Mononuclear cell (primary cell): Measurements from ENCODE around the gene ARHGEF19. TPM values are rescaled to one million over a fixed set of nuclear protein-coding genes. Genes with fewer than 3 reads are reported as not detected.
"Not testable (repeated sequence)": the region's sequence is repeated elsewhere in the genome, so short reads cannot be mapped to it uniquely, and the experiment has no call there.

Experiments used
- H3K27me3 ChIP-seq: 2 replicates; pipeline ENCODE4 v1.6.0; 2011; ENCODE audit warnings: low read length, control low read depth; ENCODE audit not compliant: insufficient read depth
- H3K4me1 ChIP-seq: 2 replicates; pipeline ENCODE4 v1.5.1; 2011; ENCODE audit warnings: mild to moderate bottlenecking, low read length, control low read depth; ENCODE audit not compliant: insufficient read depth
- H3K4me3 ChIP-seq: 2 replicates; pipeline ENCODE4 v1.5.1; 2011; ENCODE audit warnings: mild to moderate bottlenecking, low read length, moderate library complexity
- H3K9me3 ChIP-seq: 2 replicates; pipeline ENCODE4 v1.5.1; 2011; ENCODE audit warnings: low read depth, mild to moderate bottlenecking, control low read depth, low read length
- total RNA-seq: library from RNA; depleted of rRNA; stranded (reverse); fragments of >200 nt; gene quantifications from one replicate; pipeline ENCODE4 v1.2.3, GENCODE V29; 2012

ARHGEF19 gene
- total RNA-seq, 1 donor = 1.9 TPM

- no peaks in the 10 kb centered on the region for H3K9me3 ChIP-seq
- no peaks in the 10 kb centered on the region for H3K27me3 ChIP-seq
- peaks cover 15% of the 10 kb centered on the region for H3K4me1 ChIP-seq
- peak overlapping the region; percentile 45 for H3K4me3 ChIP-seq
These were observed 5.7 kb downstream of the ARHGEF19 start for GRCh38 chr1:16206547-16207317.

GRCh38 chr1:16205891-16206546 lies 6.4 kb downstream of the ARHGEF19 start:
- no peaks in the 10 kb centered on the region for H3K9me3 ChIP-seq
- H3K4me1 ChIP-seq = peaks cover 15% of the 10 kb centered on the region
- H3K27me3 ChIP-seq = no peaks in the 10 kb centered on the region
- H3K4me3 ChIP-seq = peak overlapping the region; percentile 36

GRCh38 chr1:16205334-16205671 lies 7.1 kb downstream of the ARHGEF19 start:
- no peaks in the 10 kb centered on the region for H3K9me3 ChIP-seq
- H3K27me3 ChIP-seq = no peaks in the 10 kb centered on the region
- peaks cover 15% of the 10 kb centered on the region for H3K4me1 ChIP-seq
- no peak overlapping the region for H3K4me3 ChIP-seq

DNA sequence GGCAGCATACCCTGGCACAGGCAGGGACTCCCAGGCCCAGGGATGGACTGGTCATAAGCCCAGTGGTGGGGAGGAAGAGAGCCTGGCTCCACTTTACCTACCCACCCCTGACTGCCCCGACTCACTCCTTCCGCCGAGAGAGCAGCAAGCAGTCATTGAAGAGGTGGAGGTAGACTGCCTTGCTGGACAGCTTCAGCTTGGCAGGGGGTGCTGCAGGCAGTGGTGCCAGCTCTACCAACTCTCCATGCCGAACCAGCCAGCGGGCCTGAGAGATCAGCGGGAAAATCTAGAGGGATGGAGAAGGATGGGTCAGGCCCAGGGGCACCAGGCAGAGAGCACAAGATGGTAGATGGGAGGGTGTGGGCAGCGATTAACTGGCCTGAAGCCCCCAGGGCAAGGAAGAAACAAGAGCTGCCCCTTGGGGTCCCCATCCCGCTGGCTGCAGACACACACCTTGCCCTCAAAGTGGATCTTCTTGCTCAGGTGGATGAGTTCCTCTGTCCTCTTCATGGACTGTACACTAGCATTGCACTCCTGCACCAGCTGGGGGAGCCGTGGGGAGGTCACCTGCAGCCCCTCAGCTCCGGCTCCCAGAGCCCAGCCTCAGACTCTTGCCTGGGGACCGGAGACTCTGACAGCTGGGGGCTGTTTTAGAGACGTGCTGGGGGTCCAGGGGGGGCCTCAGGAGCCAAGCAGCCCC lies 7.7 kb downstream of the ARHGEF19 start:
- Histone ChIP-seq H3K27me3 (no peaks in the 10 kb centered on the region), H3K4me3 (no peak overlapping the region), H3K9me3 (no peaks in the 10 kb centered on the region), H3K4me1 (peaks cover 15% of the 10 kb centered on the region)

- no peaks in the 10 kb centered on the region for H3K27me3 ChIP-seq
- no peak overlapping the region for H3K4me3 ChIP-seq
- H3K9me3 ChIP-seq = no peaks in the 10 kb centered on the region
- H3K4me1 ChIP-seq = peaks cover 15% of the 10 kb centered on the region
These were observed 8.2 kb downstream of the ARHGEF19 start for GRCh38 chr1:16204216-16204615.

GRCh38 chr1:16203550-16203949 lies 8.9 kb downstream of the ARHGEF19 start:
- Histone ChIP-seq H3K4me3 (no peak overlapping the region), H3K9me3 (no peaks in the 10 kb centered on the region), H3K27me3 (no peaks in the 10 kb centered on the region), H3K4me1 (peaks cover 15% of the 10 kb centered on the region)

DNA sequence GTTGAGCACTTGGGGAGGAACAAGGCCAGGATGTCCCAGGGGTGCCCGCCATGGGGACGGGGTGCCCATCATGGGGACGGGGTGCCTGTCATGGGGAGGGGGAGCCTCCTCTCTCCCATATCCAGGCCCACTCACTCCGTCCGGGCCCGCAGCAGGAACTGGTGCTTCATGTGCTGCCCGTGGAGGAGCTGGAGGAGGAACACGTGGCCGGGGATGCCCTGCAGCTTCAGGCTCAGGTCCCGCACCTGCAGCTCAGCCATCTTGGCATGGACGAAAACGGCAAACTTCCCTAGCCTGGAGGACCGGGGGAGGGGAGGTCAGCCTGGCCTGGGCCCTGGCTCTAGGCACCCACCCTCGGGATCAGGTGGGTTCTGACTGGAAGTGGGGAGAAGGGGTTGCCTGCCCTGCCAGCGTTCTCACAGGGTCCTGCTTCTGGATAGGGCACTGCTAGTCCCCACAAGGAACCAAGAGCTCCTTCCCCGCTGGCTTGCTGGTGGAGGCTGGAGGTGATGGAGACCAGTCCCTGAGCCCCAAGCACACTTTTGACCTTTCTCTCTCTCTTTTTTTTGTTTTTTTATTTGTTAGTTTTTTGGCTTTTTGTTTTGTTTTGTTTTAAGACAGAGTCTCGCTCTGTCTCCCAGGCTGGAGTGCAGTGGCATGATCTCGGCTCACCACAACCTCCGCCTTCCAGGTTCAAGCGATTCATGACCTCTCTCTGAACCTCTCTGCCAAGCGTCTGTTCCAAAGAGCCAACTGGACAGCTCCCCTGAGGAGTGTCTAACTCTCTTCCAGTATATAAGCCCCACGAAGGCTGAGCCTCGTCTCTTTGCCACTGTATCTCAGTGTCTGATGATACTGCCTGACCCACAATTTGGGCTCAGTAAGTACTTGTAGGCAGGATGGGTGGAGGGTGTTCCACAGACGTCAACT lies 9.9 kb downstream of the ARHGEF19 start:
- Histone ChIP-seq H3K27me3 (no peaks in the 10 kb centered on the region), H3K4me1 (peaks cover 13% of the 10 kb centered on the region), H3K4me3 (no peak overlapping the region), H3K9me3 (no peaks in the 10 kb centered on the region)

DNA sequence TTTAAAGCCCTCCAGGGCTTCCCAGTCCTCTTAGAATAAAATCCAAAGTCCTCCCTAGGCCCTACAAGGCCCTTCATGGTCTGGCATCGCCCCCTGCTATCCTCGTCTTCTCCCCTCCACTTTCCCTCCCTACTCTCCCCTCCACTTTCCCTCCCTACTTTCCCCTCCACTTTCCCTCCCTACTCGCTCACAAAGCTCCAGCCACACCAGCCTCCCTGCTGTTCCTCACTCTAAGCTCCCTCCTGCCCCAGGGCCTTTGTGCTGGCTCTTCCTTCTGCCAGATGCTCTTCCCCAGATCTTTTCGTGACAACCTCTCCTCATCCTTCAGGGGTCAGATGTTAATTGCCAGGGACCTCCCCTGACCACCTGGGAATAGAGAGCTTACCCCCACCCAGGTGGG lies 12.8 kb downstream of the ARHGEF19 start:
- no peak overlapping the region for H3K4me3 ChIP-seq
- H3K9me3 ChIP-seq = no peaks in the 10 kb centered on the region

GRCh38 chr1:16199157-16199501 lies 13.3 kb downstream of the ARHGEF19 start:
- Histone ChIP-seq H3K9me3 (no peaks in the 10 kb centered on the region), H3K4me1 (no peaks in the 10 kb centered on the region), H3K27me3 (no peaks in the 10 kb centered on the region), H3K4me3 (no peak overlapping the region)

More for the DNA sequence above, 12.8 kb downstream of the ARHGEF19 start:
- Histone ChIP-seq H3K4me1 (no peaks in the 10 kb centered on the region), H3K27me3 (no peaks in the 10 kb centered on the region)

DNA sequence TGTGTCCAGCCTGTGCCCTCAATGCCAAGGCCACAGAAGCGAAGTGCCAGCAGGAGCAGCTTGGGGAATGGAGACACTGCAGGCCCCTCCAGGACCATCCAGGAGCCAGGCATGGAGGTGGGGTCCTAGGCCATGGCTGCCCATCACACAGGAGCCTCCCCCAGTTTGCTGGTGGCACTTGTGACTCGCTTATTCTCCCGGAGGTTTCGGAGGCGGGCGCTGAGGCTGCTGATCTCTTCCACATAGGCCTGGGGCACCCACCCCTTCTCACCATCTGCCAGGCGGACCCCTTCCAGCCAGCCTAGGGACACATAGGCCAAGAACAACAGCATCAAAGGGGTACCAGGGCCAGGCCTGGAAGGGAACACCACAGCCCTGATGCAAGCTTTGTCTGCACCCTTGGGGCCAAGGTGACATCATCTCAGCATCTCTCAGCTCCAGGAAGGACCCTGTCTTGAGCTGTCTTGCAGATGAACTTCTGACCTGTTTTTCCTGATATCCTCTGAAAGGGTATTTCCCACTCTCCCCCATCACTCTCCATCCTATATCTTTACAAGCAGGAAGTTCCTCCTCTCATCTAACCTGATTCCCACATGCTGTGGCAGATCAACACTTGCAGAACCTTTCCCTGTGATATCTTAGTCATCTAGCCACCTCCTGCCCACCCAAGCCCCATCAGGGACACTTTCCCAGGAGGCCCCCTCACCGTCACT lies 13.9 kb downstream of the ARHGEF19 start:
- Histone ChIP-seq H3K9me3 (no peaks in the 10 kb centered on the region), H3K4me1 (no peaks in the 10 kb centered on the region), H3K4me3 (no peak overlapping the region), H3K27me3 (no peaks in the 10 kb centered on the region)

DNA sequence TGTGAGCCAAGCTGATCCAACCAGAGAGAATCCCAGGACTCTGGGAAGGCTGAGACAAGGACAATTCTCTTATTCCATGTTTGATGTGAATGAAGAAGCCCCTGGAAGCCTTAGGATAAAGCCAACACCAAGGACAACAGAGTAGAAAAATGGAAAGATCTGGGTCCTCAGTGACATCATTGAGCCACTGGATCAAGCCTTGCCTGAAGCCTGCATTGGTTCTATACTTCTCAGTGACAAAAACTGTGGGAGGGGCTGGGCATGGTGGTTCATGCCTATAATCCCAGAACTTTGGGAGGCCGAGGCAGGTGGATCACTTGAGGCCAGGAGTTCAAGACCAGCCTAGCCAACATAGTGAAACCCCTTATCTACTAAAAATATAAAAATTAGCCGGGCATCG lies 15.6 kb downstream of the ARHGEF19 start:
- H3K4me1 ChIP-seq = no peaks in the 10 kb centered on the region
- H3K4me3 ChIP-seq = no peak overlapping the region
- no peaks in the 10 kb centered on the region for H3K9me3 ChIP-seq
- no peaks in the 10 kb centered on the region for H3K27me3 ChIP-seq

DNA sequence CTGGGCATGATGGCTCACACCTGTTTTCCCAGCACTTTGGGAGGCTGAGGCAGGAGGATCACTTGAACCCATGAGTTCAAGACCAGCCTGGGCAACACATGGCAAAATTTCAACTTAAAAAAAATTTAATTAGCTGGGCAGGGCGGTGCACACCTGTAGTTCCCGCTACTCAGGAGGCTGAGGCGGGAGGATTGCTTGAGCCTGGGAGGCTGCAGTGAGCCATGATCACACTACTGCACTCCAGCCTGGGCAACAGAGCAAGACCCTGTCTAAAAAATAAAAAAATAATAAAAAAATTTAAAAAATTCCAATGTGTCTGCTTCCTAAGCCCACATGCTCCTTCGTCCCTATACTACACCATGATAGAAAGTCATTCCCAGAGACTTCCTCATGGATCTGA lies 16.3 kb downstream of the ARHGEF19 start:
- H3K4me1 ChIP-seq, H3K27me3 ChIP-seq, H3K9me3 ChIP-seq, H3K4me3 ChIP-seq: not testable (repeated sequence)

DNA sequence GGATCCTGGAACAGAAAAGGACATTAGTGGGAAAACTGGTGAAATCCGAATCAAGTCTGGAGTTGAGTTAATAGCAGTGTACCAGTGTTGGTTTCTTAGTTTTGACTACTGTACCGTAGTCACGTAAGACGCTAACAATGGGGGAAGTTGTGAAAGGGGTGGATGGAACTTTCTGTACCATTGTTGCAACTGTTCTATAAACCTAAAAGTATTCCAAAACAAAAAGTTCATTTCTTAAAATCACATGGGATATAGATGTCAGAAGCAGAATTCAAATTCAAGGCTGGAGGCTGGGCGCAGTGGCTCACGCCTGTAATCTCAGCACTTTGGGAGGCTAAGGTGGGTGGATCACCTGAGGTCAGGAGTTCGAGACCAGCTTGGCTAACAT lies 16.9 kb downstream of the ARHGEF19 start:
- Histone ChIP-seq H3K4me1 (no peaks in the 10 kb centered on the region), H3K9me3 (no peaks in the 10 kb centered on the region), H3K27me3 (no peaks in the 10 kb centered on the region), H3K4me3 (no peak overlapping the region)

DNA sequence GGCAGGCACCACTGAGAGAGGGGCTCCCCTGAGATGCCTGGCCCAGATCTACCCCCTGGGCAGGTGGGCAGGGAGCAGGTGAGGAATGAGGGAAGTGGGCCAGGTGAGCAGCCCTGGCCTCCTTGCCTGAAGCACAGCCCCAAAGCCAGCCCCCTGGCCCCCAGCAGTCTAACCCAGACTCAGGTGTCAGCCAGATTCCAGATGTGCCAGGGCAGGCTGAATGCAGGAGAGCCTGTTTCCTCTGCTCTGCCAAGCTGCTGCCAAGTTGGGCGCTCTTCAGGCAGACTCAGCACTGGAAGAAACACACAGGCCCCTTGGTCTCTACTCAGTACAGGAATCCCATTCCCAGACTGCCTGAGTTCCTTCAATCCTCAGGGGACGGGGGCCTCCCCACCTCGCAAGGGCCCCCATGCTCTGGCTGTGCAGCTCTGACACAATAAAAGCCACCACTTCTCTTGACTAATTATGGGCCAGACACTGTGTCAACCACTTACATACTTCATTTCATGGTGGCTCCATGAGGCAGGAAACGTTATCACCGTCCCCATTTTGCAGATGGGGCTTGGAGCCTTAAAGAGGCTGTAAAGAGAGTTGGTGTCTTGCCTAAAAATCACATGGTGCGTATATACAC lies 20.4 kb downstream of the ARHGEF19 start:
- H3K4me3 ChIP-seq = no peak overlapping the region
- H3K4me1 ChIP-seq = no peaks in the 10 kb centered on the region
- no peaks in the 10 kb centered on the region for H3K27me3 ChIP-seq
- no peaks in the 10 kb centered on the region for H3K9me3 ChIP-seq
